Fibroblast of skin of right quadriceps (primary cell): ENCODE measurements around the gene SLIT3.

ENCODE experiments used
- DNase-seq: peaks from one replicate; pipeline ENCODE4 v3.0.0-alpha.2; 2013

The SLIT3 gene

DNA sequence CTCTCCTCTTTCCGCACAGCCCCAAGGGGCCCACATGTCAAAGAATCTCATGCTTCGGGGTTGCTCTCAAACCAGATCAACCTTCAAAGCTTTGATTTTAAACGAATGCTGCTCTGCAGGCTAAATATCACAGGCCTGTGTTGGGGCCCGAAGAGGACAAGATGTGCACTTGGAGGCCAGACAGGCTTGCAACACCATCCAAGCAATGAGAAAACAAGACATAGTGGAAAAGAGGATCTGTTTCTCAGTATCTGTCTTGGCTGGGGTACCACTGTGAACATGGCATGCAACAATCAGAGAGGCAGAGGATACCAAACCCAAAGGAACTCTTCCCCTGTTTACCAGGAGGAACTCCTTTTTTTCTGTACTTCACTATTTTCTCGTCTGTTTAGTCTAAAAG is 321.8 kb downstream of the SLIT3 start:
- no peak for DNase-seq

GRCh38 chr5:168978500-168978899 is 322.4 kb downstream of the SLIT3 start:
- no peak for DNase-seq

DNA sequence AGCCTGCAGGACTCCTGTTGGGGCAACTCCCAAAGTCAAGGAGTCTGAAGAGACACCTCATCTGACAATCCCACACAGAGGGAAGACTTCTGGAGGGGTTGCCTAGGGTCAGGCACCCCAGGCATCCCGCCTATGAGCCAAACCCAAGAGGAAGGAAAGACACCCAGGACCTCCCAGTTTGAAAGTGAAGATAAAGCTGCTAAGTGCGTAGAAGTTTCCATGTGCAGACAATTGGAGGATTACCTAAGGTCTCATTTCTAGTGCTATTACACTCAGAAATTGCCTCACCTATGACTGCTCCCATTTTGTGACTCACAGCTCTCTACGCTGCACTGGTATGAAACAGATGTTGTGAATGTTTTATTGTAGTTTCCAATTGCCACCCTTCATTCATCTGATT is 322.9 kb downstream of the SLIT3 start:
- peak; percentile 76 for DNase-seq

GRCh38 chr5:168976311-168976970 is 324.5 kb downstream of the SLIT3 start:
- peak; percentile 85 for DNase-seq

GRCh38 chr5:168975331-168975730 is 325.6 kb downstream of the SLIT3 start:
- DNase-seq = no peak

DNA sequence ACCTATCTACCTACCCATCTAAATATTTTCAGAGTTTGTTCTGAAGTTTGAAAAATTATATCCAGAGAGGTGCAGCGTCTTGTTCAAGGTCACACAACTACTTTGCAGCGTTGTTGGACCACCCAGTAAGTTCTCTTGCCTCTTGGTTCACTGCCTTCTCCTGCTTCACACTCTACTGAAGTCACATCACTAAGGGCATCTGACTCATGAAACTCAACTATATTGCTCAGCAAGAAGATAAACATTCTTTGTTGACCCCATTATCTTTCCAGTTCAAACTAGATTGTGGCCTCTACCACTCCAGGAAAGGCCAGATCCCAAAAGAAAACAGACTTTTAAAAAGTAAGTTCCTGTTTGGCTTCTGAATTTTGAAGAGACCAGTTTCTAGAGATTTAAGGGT is 326.9 kb downstream of the SLIT3 start:
- DNase-seq = peak; percentile 45

GRCh38 chr5:168972731-168973130 is 328.2 kb downstream of the SLIT3 start:
- no peak for DNase-seq

- DNase-seq = no peak
Measured at GRCh38 chr5:168971100-168971499, 329.8 kb downstream of the SLIT3 start.

DNA sequence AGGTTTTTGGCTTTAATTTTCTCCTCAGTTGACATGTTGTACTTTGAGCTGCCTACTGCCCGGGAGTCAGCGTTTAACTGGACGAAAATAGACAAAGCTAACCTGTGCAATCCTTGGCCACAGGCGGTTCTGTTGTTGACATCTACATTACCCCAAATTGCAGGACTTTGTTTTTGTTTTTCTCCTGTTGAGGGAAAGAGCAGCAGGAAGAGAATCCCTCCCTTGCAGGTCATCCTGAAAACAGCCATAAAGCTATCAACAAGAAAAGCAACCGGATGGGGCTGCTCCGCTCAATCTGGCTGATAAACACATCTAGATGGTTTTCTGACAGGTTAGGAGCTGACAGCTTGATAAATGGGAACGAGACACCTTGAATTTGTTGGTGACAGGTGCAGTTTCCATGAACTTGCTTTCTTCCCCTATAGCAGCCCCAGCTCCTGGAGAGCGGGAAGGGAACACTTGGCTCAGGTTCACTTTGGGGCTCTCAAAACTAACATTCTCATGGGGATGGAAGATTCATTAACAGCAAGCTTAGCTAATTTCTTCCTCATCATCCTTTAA is 331.5 kb downstream of the SLIT3 start:
- no peak for DNase-seq

DNA sequence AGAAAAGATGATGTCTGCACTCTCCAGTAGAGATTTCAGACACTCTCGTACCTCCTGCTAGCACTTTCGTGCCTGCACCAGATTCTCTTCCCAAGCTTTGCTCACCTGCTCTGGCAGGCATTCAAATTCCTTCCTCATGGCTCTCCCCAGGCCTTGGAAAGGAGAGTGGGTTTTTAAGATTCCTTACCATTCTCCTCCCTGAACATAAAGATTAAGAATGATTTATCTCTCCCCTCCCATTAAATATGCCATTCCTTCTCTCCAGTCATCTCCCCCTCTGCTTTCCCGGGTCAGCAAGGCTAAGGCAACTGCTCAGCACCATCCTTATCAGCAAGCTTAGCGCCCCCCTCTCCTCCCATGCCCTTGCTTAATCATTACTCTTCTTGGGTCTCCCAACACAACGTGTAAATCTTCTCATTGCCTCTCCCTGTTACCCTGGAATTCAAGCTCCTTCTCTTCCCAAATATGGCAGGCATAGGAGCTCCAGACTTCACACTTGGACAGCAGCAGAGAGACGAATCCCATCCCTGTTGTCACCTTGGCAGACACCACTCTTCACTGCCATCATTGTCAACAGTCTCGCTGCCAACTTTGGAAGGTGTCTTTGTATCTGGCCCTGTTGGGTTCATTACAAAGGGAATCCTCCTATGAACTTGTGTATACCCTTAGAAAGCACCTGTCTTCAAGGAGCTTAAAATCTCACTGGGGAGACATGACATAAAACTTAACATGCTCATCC is 332.9 kb downstream of the SLIT3 start:
- DNase-seq = no peak

GRCh38 chr5:168965638-168966037 is 335.3 kb downstream of the SLIT3 start:
- no peak for DNase-seq

GRCh38 chr5:168964182-168964581 is 336.8 kb downstream of the SLIT3 start:
- DNase-seq = no peak

DNA sequence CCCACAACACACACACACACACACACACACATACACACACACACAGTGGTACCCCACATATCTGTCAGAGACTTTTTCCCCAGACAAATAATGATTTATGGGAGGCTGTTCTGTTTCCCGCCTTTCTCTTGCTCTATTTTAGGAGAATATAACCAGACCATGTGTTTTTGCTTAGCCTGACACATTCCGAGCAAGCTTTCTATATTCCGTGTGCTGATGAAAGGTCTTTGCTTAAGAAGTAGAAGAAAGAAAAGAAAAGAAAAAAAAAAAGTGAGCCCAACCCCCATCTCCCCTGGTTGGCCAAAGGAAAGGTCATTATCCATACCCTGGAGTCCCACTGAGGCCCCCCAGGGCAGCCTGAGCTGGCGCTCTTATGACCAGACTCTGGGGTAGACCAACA is 338.6 kb downstream of the SLIT3 start:
- peak; percentile 88 for DNase-seq

DNA sequence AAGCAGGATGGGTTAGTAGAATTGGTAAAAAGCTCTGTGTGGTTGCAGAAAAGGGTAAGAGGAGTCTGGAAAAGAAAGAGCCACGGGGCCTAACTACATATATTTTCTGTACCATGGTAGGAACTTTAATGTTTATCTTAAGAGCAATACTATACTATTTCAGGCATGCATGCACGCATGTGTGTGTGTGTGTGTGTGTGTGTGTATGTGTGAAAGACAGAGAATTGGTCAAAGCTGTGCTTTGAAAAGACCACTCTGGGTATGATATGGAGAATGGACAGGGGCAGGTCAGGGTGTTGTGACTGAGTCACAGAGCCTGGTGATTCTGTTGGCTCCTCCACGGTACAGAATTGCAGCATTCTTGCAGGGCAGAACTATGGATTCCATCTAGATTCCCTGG is 339.3 kb downstream of the SLIT3 start:
- peak; percentile 50 for DNase-seq

DNA sequence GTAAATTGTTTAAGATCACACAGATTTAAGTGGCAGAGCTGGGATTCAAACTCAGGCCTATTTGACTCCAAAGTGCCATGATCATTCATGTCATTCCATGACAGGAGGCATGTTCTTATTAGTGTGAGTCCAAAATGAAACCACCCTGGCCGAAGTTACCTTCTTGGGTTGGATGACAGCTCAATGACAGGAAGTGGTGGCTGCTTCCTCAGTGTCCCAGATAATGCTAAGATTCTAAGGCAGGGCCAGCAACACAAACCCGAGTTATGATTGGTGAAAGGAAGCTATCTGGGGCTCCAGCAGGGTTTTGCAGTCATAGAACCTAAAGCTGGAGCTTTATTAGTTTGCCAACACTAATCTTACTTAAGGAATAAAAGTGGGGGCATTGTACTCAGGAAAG is 340.4 kb downstream of the SLIT3 start:
- DNase-seq = no peak

GRCh38 chr5:168953351-168953750 is 347.6 kb downstream of the SLIT3 start:
- no peak for DNase-seq

DNA sequence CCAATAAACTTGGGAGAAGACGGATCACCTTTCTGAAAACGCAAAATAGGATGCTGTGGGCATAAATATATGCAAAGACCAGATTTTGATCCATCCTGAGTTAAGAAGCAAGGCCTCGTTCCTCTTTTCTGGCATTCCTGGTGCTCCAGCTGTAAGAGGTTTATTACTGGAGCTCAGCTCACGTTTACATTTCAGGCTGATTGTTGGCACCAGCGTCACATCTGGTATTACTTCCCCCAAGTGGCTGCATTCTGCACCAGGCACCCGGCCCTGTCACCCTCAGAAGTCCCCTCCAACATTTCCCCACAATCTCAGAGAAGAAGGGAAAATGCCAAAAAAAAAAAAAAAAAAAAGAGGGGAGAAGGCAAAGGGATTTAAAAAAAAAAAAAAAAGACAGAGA is 348.7 kb downstream of the SLIT3 start:
- DNase-seq = no peak

- DNase-seq = no peak
Measured at GRCh38 chr5:168951769-168952168, 349.2 kb downstream of the SLIT3 start.

DNA sequence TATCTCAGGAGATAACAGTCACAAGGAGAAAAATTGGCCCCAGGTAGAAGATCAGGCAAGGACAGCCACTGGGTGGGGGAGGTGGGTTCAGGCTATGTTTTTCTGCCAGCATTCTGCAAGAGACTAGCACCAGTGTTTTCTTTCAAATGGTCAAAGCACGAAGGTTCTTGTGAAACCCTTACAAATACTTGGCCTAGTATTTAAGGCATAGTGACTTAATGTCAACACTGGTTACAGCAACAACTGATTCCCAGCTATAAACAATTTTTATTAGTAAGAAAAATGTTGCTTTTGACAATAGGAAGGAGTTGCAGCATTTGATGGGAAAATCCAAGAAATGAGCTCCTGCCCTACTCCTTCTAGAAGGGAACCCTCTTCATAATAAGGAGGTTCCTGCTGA is 349.6 kb downstream of the SLIT3 start:
- peak; percentile 28 for DNase-seq

DNA sequence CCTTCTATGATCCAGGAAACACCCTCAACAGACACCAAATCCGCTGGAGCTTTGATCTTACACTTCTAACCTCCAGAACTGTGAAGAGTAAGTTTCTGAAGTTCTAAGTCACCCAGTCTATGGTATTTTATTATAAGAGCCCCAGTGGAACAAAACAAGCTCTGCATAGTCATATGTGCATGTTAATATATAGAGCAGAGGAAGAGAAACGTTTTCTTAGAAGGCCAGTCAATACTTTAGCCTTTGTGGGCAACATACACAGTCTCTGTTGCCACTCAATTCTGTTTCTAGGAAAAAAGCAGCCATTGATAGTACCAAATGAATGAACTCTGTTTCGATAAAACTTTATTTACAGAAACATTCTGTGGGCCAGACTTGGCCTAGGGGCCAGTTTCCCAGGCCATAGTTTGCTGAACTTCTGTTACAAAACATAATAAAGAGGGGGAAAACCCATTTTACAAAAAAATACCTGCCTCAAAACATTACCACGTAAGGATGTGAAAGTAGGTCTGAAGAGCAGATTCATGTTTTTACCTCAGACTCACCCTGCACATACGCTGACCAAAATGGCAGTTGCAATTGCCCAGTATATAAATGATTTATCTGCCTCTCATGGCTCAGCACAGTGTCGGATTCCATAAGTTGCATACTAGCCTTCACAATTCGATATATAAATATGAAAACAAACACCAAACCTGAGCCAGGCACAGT is 350.5 kb downstream of the SLIT3 start:
- DNase-seq = no peak

GRCh38 chr5:168948746-168949145 is 352.2 kb downstream of the SLIT3 start:
- DNase-seq = no peak

- DNase-seq = peak; percentile 57
Measured at GRCh38 chr5:168947212-168947868, 353.6 kb downstream of the SLIT3 start.

DNA sequence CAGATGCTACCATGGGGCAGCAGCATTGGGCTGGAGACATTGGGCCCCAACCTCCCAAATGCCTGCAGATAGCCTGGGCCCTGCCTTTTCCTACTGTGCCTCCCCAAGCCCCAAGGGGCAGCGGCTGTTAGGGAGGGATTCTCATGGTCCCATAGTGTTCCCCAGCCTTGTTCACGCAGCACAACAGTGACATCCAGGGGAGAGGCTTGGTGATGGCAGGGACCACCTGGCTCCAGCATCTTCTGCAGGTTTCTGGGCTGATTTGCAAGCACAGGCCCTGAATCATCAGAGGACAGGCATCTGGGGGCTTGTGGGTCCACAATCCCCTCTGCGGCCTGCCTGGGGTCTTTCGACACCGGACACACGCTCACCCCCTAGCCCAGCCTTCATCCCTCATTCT is 354.6 kb downstream of the SLIT3 start:
- DNase-seq = peak; percentile 22
